RWPE2 (cell line): Measurements from ENCODE around the gene TMEM273.

Experiments
- ATAC-seq: fragments of 200-7000 bp; cut with Tn5 transposase; 3 replicates; pipeline ENCODE4 v1.9.1; 2021; ENCODE audit warnings: low read depth
- DNase-seq: peaks from one replicate; pipeline ENCODE4 v3.0.0-alpha.2; 2020; ENCODE audit warnings: low spot score
- H3K27ac ChIP-seq: fragments of 450-650 bp; 2 replicates; pipeline ENCODE4 v1.5.1; 2017; ENCODE audit warnings: mild to moderate bottlenecking; ENCODE audit not compliant: poor library complexity, severe bottlenecking
- H3K27me3 ChIP-seq: fragments of 250-450 bp; sonication (Bioruptor Pico); 2 replicates; pipeline ENCODE4 v1.5.1; 2021; ENCODE audit warnings: mild to moderate bottlenecking, moderate library complexity; ENCODE audit not compliant: insufficient read depth, poor library complexity, severe bottlenecking
- H3K36me3 ChIP-seq: fragments of 250-450 bp; sonication (Bioruptor Pico); 2 replicates; pipeline ENCODE4 v1.5.1; 2020; ENCODE audit warnings: low read depth, mild to moderate bottlenecking, moderate library complexity
- H3K4me1 ChIP-seq: fragments of 250-450 bp; sonication (Bioruptor Pico); 2 replicates; pipeline ENCODE4 v1.5.1; 2021; ENCODE audit warnings: mild to moderate bottlenecking, moderate library complexity; ENCODE audit not compliant: insufficient read depth, poor library complexity, severe bottlenecking
- H3K4me3 ChIP-seq: fragments of 250-450 bp; sonication (Bioruptor Pico); 2 replicates; pipeline ENCODE4 v1.5.1; 2021; ENCODE audit warnings: mild to moderate bottlenecking, moderate library complexity; ENCODE audit not compliant: severe bottlenecking
- H3K9me3 ChIP-seq: fragments of 250-450 bp; sonication (Bioruptor Pico); 2 replicates; pipeline ENCODE4 v1.5.1; 2021; ENCODE audit warnings: mild to moderate bottlenecking, moderate library complexity; ENCODE audit not compliant: severe bottlenecking
- TF ChIP-seq, protein P1 (sequence below): fragments of 450-650 bp; IDR thresholded peaks from one replicate; pipeline ENCODE4 v1.5.1; 2017; ENCODE audit warnings: mild to moderate bottlenecking, moderate library complexity; ENCODE audit not compliant: poor library complexity, severe bottlenecking

The TMEM273 gene

DNA sequence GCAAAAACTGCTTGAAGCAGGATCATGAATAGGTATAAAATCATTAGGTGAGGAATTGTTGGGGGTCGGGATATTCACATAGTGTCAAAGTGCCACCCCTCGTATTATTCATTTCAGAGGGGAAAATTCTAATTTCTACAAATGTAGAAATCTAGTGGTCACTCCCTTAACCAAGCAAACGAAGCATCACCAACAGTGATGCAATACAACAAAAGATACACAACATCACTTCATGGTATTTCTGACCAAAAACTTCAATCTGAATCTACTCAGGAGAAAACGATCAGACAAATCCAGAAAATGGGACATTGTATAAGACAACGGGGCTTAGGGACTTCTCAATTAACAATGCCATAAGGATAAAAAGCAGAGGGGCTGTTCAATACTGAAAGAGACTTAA is 28.1 kb downstream of the TMEM273 start:
- no peaks in the 10 kb centered on the region for H3K27me3 ChIP-seq
- no peak overlapping the region for H3K27ac ChIP-seq
- ATAC-seq (no peak), DNase-seq (no peak)
- no peaks in the 10 kb centered on the region for H3K9me3 ChIP-seq
- H3K4me1 ChIP-seq, result no peaks in the 10 kb centered on the region
- no peaks in the 10 kb centered on the region for H3K36me3 ChIP-seq
- H3K4me3 ChIP-seq, result no peak overlapping the region
- TF ChIP-seq, protein P1, sequence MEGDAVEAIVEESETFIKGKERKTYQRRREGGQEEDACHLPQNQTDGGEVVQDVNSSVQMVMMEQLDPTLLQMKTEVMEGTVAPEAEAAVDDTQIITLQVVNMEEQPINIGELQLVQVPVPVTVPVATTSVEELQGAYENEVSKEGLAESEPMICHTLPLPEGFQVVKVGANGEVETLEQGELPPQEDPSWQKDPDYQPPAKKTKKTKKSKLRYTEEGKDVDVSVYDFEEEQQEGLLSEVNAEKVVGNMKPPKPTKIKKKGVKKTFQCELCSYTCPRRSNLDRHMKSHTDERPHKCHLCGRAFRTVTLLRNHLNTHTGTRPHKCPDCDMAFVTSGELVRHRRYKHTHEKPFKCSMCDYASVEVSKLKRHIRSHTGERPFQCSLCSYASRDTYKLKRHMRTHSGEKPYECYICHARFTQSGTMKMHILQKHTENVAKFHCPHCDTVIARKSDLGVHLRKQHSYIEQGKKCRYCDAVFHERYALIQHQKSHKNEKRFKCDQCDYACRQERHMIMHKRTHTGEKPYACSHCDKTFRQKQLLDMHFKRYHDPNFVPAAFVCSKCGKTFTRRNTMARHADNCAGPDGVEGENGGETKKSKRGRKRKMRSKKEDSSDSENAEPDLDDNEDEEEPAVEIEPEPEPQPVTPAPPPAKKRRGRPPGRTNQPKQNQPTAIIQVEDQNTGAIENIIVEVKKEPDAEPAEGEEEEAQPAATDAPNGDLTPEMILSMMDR, result no peak

DNA sequence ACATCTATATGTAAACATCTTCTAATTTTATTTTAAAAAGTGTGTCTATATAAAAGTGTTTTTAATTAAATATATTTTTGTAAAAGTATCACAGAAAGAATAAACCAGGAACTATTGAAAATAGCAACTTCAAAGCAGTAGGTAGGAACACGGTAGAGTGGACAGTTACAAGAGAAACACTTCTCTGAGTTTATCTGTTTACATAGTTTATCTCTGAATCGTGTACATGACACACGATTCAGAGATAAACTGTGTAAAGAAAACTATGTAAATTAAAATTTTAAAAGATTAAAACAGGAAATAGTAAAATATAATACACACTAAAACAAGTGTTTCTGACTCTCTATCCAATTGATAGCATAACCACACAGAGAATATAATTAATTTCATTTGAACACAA is 29.3 kb downstream of the TMEM273 start:
- Histone ChIP-seq H3K36me3 (no peaks in the 10 kb centered on the region), H3K4me3 (no peak overlapping the region), H3K27ac (no peak overlapping the region), H3K9me3 (no peaks in the 10 kb centered on the region), H3K4me1 (no peaks in the 10 kb centered on the region), H3K27me3 (no peaks in the 10 kb centered on the region)
- TF ChIP-seq, protein P1, result no peak
- no peak for ATAC-seq
- no peak for DNase-seq

DNA sequence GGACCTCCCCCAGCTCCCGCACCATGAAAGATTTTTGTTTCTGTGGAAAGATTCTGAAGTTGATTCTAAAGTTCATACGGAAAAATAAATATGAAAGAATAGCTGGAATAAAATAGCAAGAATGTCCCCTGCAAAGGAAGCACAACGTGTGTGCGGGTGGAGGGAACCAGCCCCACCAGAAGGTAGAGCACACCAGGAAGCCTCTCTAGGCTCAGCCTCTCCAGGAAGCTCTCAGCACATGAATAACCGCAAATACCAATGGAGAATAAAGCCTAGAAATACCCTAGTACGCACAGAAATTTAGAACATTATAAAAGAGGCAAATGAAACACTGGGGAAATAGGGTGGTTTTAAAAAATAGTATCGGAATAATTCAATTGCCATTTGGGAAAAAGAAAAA is 29.8 kb downstream of the TMEM273 start:
- no peak overlapping the region for H3K4me3 ChIP-seq
- H3K36me3 ChIP-seq, result no peaks in the 10 kb centered on the region
- no peak overlapping the region for H3K27ac ChIP-seq
- DNase-seq (no peak), ATAC-seq (no peak)
- no peaks in the 10 kb centered on the region for H3K27me3 ChIP-seq
- H3K4me1 ChIP-seq, result no peaks in the 10 kb centered on the region
- H3K9me3 ChIP-seq, result no peaks in the 10 kb centered on the region
- TF ChIP-seq, protein P1, result no peak

- Histone ChIP-seq H3K9me3 (no peaks in the 10 kb centered on the region), H3K4me1 (no peaks in the 10 kb centered on the region), H3K4me3 (no peak overlapping the region), H3K27ac (no peak overlapping the region), H3K36me3 (no peaks in the 10 kb centered on the region), H3K27me3 (no peaks in the 10 kb centered on the region)
- ATAC-seq (no peak), DNase-seq (no peak)
- TF ChIP-seq, protein P1, result no peak
These were observed 31.0 kb downstream of the TMEM273 start for GRCh38 chr10:49157229-49157628.

DNA sequence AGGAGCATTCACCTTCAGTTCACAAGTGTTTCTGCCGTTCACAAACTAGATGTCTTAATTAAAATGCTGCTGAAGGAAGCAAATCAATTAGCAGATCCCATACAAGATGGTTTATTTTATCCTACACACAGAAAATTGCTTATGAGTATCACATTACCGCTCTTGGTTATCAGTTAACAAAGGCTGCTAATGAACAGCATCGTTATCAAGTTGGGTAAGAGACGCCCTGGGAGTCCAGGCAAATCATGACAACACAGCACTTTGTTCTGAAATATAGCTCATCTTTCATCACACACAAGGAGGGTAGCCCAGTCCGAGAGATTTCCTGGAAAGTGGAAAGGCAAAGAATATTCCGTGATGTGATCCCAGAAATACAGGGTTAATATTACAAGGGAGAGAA is 33.5 kb downstream of the TMEM273 start:
- no peaks in the 10 kb centered on the region for H3K4me1 ChIP-seq
- H3K4me3 ChIP-seq, result no peak overlapping the region
- no peak overlapping the region for H3K27ac ChIP-seq
- no peak for DNase-seq
- TF ChIP-seq, protein P1, result no peak
- H3K36me3 ChIP-seq, result no peaks in the 10 kb centered on the region
- no peak for ATAC-seq
- H3K9me3 ChIP-seq, result no peaks in the 10 kb centered on the region
- no peaks in the 10 kb centered on the region for H3K27me3 ChIP-seq
